ENCODE data around the gene PRRG4.

PRRG4 gene

DNA sequence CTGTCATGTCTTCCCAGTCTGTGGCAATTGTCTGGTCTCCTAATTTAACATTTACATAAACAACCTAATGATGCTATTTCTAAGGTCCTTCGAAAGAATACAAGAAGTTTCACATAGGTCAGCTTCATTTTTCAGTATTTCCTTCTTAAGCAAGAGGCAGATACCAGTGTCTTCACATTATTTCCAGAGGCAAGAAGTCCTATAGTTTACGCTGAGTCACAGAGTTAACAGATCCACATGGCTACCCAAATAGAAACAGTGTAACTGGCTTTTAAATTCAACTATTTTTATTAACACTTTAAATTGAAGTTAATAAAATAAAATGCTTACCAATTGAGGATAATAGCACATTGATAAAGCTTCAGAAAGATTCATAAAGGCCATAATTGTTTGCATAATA lies 10.9 kb downstream of the PRRG4 start:
- H4K91ac ChIP-seq (ENCODE audit: low read depth, low read length) = no peak overlapping the region
- H3K27me3 ChIP-seq (ENCODE audit: insufficient read depth, low read length) = no peaks in the 10 kb centered on the region
- H2BK12ac ChIP-seq (ENCODE audit: low read length) = no peak overlapping the region
- peaks cover 2 to 5% of the 10 kb centered on the region in 2 experiments for H3K36me3 ChIP-seq (ENCODE audit: control insufficient read depth in 1 of 2, insufficient read depth in 2 of 2, low read length in 2 of 2)
- H3K14ac ChIP-seq (ENCODE audit: low read length) = no peak overlapping the region
- no peak for DNase-seq
- no peak overlapping the region for H4K12ac ChIP-seq (ENCODE audit: low read depth, low read length)
- no peak overlapping the region for H3K4me3 ChIP-seq (ENCODE audit: low read depth, low read length)
- no peak overlapping the region for H2BK120ac ChIP-seq (ENCODE audit: insufficient read depth, low read length, poor library complexity)
- no peaks in the 10 kb centered on the region for H3K79me2 ChIP-seq (ENCODE audit: control insufficient read depth, insufficient read depth, low read length, poor library complexity)
- H3K23ac ChIP-seq (ENCODE audit: low read length) = no peak overlapping the region
- H2BK5ac ChIP-seq (ENCODE audit: low read depth, low read length, poor library complexity) = no peak overlapping the region
- H2AK5ac ChIP-seq (ENCODE audit: low read length) = no peak overlapping the region
- no CpG with 5 or more reads among the region's 2 CpGs for WGBS (ENCODE audit: extremely low coverage, insufficient coverage, insufficient read length)
- H2AFZ ChIP-seq (ENCODE audit: insufficient read depth, low read length, poor library complexity) = no peak overlapping the region
- H4K8ac ChIP-seq (ENCODE audit: low read depth, low read length) = no peak overlapping the region
- H3K4me2 ChIP-seq (ENCODE audit: low read length) = no peak overlapping the region
- H3K27ac ChIP-seq (ENCODE audit: low read depth, low read length) = no peak overlapping the region
- no peak overlapping the region for H3K18ac ChIP-seq (ENCODE audit: low read length)
- H3K79me1 ChIP-seq (ENCODE audit: low read length) = no peaks in the 10 kb centered on the region
- H3K9me3 ChIP-seq (ENCODE audit: insufficient read depth, low read depth, low read length) = no peaks in the 10 kb centered on the region
- H3K4ac ChIP-seq (ENCODE audit: low read depth, low read length) = no peak overlapping the region
- H3K9ac ChIP-seq (ENCODE audit: low read length) = no peak overlapping the region
- no peaks in the 10 kb centered on the region for H3K4me1 ChIP-seq (ENCODE audit: control insufficient read depth in 1 of 2, insufficient read depth in 2 of 2, low read length in 2 of 2)

GRCh38 chr11:32843544-32843943 lies 13.8 kb downstream of the PRRG4 start:
- Histone ChIP-seq H3K9ac (ENCODE audit: low read length) (no peak overlapping the region), H3K9me3 (ENCODE audit: insufficient read depth, low read depth, low read length) (no peaks in the 10 kb centered on the region), H2BK5ac (ENCODE audit: low read depth, low read length, poor library complexity) (no peak overlapping the region), H3K4ac (ENCODE audit: low read depth, low read length) (no peak overlapping the region), H4K12ac (ENCODE audit: low read depth, low read length) (no peak overlapping the region), H3K79me2 (ENCODE audit: control insufficient read depth, insufficient read depth, low read length, poor library complexity) (no peaks in the 10 kb centered on the region), H3K27me3 (ENCODE audit: insufficient read depth, low read length) (no peaks in the 10 kb centered on the region), H2AFZ (ENCODE audit: insufficient read depth, low read length, poor library complexity) (no peak overlapping the region), H3K4me1 (ENCODE audit: control insufficient read depth in 1 of 2, insufficient read depth in 2 of 2, low read length in 2 of 2) (no peaks in the 10 kb centered on the region), H3K23ac (ENCODE audit: low read length) (no peak overlapping the region), H2AK5ac (ENCODE audit: low read length) (no peak overlapping the region), H4K8ac (ENCODE audit: low read depth, low read length) (no peak overlapping the region), H3K27ac (ENCODE audit: low read depth, low read length) (no peak overlapping the region), H3K18ac (ENCODE audit: low read length) (no peak overlapping the region), H3K14ac (ENCODE audit: low read length) (no peak overlapping the region), H3K79me1 (ENCODE audit: low read length) (no peaks in the 10 kb centered on the region), H3K36me3 (ENCODE audit: control insufficient read depth in 1 of 2, insufficient read depth in 2 of 2, low read length in 2 of 2) (peaks cover 2 to 6% of the 10 kb centered on the region in 2 experiments), H4K91ac (ENCODE audit: low read depth, low read length) (no peak overlapping the region), H2BK12ac (ENCODE audit: low read length) (no peak overlapping the region), H3K4me3 (ENCODE audit: low read depth, low read length) (no peak overlapping the region), H2BK120ac (ENCODE audit: insufficient read depth, low read length, poor library complexity) (no peak overlapping the region), H3K4me2 (ENCODE audit: low read length) (no peak overlapping the region)
- no peak for DNase-seq
- no CpG with 5 or more reads among the region's 3 CpGs for WGBS (ENCODE audit: extremely low coverage, insufficient coverage, insufficient read length)

DNA sequence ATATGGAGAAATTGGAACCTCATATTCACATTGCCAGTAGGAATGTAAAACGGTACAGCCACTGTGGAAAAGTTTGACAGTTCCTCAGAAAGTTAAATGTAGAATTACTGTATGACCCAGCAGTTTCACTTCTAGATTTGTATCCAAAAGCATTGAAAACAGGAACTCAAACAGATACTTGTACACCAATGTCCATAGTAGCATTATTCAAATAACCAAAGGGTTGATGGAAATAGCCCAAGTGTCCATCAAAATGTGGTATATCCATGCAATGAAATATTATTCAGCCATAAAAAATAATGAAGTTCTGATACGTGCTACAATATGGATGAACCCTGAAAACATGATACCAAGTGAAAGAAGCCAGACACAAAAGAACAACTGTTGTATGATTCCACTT lies 17.8 kb downstream of the PRRG4 start:
- Histone ChIP-seq H3K9me3 (ENCODE audit: insufficient read depth, low read depth, low read length) (no peaks in the 10 kb centered on the region), H3K4me2 (ENCODE audit: low read length) (no peak overlapping the region), H3K36me3 (ENCODE audit: control insufficient read depth in 1 of 2, insufficient read depth in 2 of 2, low read length in 2 of 2) (peaks cover 2 to 6% of the 10 kb centered on the region in 2 experiments), H4K12ac (ENCODE audit: low read depth, low read length) (no peak overlapping the region), H2BK12ac (ENCODE audit: low read length) (no peak overlapping the region), H3K4me3 (ENCODE audit: low read depth, low read length) (no peak overlapping the region), H3K18ac (ENCODE audit: low read length) (no peak overlapping the region), H4K91ac (ENCODE audit: low read depth, low read length) (no peak overlapping the region), H3K9ac (ENCODE audit: low read length) (no peak overlapping the region), H3K14ac (ENCODE audit: low read length) (no peak overlapping the region), H2BK5ac (ENCODE audit: low read depth, low read length, poor library complexity) (no peak overlapping the region), H2AK5ac (ENCODE audit: low read length) (no peak overlapping the region), H4K8ac (ENCODE audit: low read depth, low read length) (no peak overlapping the region), H2BK120ac (ENCODE audit: insufficient read depth, low read length, poor library complexity) (no peak overlapping the region), H2AFZ (ENCODE audit: insufficient read depth, low read length, poor library complexity) (no peak overlapping the region), H3K4me1 (ENCODE audit: control insufficient read depth in 1 of 2, insufficient read depth in 2 of 2, low read length in 2 of 2) (no peaks in the 10 kb centered on the region), H3K27me3 (ENCODE audit: insufficient read depth, low read length) (no peaks in the 10 kb centered on the region), H3K79me2 (ENCODE audit: control insufficient read depth, insufficient read depth, low read length, poor library complexity) (no peaks in the 10 kb centered on the region), H3K4ac (ENCODE audit: low read depth, low read length) (no peak overlapping the region), H3K79me1 (ENCODE audit: low read length) (no peaks in the 10 kb centered on the region), H3K23ac (ENCODE audit: low read length) (no peak overlapping the region), H3K27ac (ENCODE audit: low read depth, low read length) (no peak overlapping the region)
- no CpG with 5 or more reads among the region's 2 CpGs for WGBS (ENCODE audit: extremely low coverage, insufficient coverage, insufficient read length)
- no peak for DNase-seq

- H3K9ac ChIP-seq (ENCODE audit: low read length) = no peak overlapping the region
- H2BK5ac ChIP-seq (ENCODE audit: low read depth, low read length, poor library complexity) = no peak overlapping the region
- H3K79me1 ChIP-seq (ENCODE audit: low read length) = no peaks in the 10 kb centered on the region
- no peaks in the 10 kb centered on the region for H3K4me1 ChIP-seq (ENCODE audit: control insufficient read depth in 1 of 2, insufficient read depth in 2 of 2, low read length in 2 of 2)
- no peak overlapping the region for H3K4me2 ChIP-seq (ENCODE audit: low read length)
- no peak overlapping the region for H3K4me3 ChIP-seq (ENCODE audit: low read depth, low read length)
- H4K8ac ChIP-seq (ENCODE audit: low read depth, low read length) = no peak overlapping the region
- H3K9me3 ChIP-seq (ENCODE audit: insufficient read depth, low read depth, low read length) = no peaks in the 10 kb centered on the region
- no CpG with 5 or more reads among the region's 1 CpG for WGBS (ENCODE audit: extremely low coverage, insufficient coverage, insufficient read length)
- H3K14ac ChIP-seq (ENCODE audit: low read length) = no peak overlapping the region
- H3K79me2 ChIP-seq (ENCODE audit: control insufficient read depth, insufficient read depth, low read length, poor library complexity) = no peaks in the 10 kb centered on the region
- DNase-seq = no peak
- H2BK120ac ChIP-seq (ENCODE audit: insufficient read depth, low read length, poor library complexity) = no peak overlapping the region
- no peaks in the 10 kb centered on the region for H3K27me3 ChIP-seq (ENCODE audit: insufficient read depth, low read length)
- no peak overlapping the region for H2AFZ ChIP-seq (ENCODE audit: insufficient read depth, low read length, poor library complexity)
- H3K4ac ChIP-seq (ENCODE audit: low read depth, low read length) = no peak overlapping the region
- H3K18ac ChIP-seq (ENCODE audit: low read length) = no peak overlapping the region
- peaks cover 5 to 8% of the 10 kb centered on the region in 2 experiments for H3K36me3 ChIP-seq (ENCODE audit: control insufficient read depth in 1 of 2, insufficient read depth in 2 of 2, low read length in 2 of 2)
- no peak overlapping the region for H4K12ac ChIP-seq (ENCODE audit: low read depth, low read length)
- H3K23ac ChIP-seq (ENCODE audit: low read length) = no peak overlapping the region
- no peak overlapping the region for H4K91ac ChIP-seq (ENCODE audit: low read depth, low read length)
- H2AK5ac ChIP-seq (ENCODE audit: low read length) = no peak overlapping the region
- H2BK12ac ChIP-seq (ENCODE audit: low read length) = no peak overlapping the region
- H3K27ac ChIP-seq (ENCODE audit: low read depth, low read length) = no peak overlapping the region
These were observed 20.0 kb downstream of the PRRG4 start for GRCh38 chr11:32849761-32850160.
